Stimulated activated CD4-positive, alpha-beta T cell treated with anti-CD3 and anti-CD28 coated beads, Interleukin-1b, Interleukin-23, amount 100 ng/mL, for 48 hours (primary cell): ENCODE measurements around the gene ZNF320.
"Not testable (repeated sequence)": the region's sequence is repeated elsewhere in the genome, so short reads cannot be mapped to it uniquely, and the experiment has no call there.

Source experiments
- DNase-seq: peaks from one replicate; pipeline ENCODE4 v3.0.0-alpha.2; 2020

The ZNF320 gene

GRCh38 chr19:52897138-52897935, at the start of gene ZNF320:
Gene ZNF320, minus strand, starts transcription at chr19:52897635. Its CDS starts 7,380 bp downstream, at chr19:52890255.
- DNase-seq: peak; percentile 92

DNA sequence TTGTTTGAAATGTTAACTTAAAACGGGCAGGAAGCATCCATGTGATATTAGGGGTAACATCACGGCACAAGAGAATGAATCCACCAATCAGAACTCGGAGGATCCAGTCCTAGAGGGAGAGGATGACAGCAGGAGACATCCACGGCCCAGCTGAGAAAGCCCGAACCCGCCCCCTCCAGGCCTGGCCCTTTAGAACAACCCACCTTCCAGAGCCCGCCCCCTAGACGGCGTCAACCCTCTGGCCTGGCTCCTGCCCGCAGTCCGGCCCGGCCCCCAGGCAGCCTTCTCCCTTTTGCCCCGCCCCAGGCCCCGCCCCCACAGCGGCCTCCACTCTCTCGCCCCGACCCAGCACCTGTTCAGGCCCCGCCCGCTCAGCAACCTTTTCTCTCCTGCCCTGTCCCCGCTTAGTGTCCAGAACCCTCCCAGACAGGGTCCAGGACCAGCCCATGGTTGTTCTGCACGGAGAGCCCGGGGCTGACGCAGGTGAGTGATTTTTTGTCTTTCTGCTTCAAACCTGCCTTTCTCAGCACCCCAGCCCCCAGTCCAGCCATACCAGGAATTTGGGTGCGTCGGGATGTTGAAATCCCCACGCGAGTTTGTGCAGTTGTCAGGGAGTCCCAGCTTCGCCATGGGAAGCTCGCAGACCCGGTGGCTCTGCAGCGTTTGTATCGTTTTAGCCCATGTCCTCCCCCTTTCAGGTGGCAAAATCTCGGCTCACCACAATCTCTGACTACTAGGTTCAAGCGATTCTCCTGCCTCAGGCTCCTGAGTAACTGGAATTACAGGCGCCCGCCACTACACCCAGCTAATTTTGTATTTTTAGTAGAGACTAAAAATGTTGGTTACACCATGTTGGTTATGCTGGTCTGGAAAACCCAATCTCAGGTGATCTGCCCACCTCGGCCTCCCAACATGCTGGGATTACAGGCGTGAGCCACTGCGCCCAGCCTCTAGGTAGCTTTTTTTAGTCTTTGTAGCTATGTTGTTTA, 49.2 kb upstream of the ZNF320 start:
- DNase-seq: no peak

DNA sequence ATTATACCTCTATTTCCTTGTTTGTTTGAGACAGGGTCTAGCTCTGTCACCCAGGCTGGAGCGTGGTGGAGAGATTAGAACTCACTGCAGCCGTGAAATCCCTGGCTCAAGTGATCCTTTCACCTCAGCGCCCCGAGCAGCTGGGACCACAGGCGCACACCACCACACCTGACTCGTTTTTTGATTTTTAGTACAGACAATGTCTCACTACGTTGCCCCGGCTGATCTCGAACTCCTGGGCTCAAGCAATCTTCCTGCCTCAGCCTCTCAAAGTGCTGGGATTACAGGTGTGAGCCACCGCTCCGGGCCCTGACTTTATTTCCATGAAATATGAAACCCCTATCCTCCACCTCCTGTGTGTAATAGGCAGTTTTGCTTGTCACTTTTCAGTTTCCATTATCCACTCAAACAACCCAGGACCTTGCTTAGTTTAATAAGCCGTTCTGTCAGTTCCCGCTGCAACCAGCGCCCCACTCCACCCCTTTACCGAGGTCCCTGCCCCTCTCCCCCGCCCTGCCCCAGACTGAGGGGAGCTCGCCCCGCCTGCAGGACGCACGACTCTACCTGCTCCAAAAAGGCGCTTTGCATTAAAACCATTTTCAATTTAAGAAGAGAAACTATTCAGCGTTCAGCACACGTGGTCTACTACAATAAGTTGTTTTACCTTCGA, 48.4 kb upstream of the ZNF320 start:
- no peak for DNase-seq

GRCh38 chr19:52944703-52945493, 47.5 kb upstream of the ZNF320 start:
- not testable (repeated sequence) for DNase-seq

- no peak for DNase-seq
Observed at GRCh38 chr19:52943884-52944643, 46.6 kb upstream of the ZNF320 start.

DNA sequence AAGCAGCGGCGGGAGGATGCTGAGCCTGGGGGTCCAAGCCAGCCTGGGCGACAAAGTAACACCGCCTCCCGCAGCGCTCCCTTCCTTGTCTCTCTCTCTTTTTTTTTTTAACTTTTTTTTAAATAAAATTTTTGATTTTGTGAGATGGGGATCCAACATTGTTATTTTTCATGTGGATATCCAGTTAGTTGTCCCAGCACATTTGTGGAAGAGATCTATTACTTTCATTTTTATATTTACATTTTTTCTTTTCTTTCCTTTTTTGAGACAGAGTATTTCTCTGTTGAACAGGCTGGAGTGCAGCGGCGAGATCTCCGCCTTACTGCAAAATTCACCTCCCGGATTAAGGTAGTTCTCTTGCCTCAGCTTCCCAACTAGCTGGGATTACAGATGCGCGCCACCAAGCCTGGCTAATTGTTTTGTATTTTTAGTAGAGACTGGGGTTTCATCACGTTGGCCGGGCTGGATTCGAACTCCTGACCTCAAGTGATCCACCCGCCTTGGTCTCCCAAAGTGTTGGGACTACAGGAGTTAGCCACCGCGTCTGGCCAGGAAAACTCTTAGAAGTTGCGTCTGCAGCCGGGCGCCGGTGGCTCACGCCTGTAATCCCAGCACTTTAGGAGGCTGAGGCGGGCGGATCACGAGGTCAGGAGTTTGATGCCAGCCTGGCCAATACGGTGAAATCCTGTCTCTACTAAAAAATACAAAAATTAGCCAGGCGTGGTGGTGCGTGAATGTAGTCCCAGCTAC, 45.9 kb upstream of the ZNF320 start:
- DNase-seq: no peak

DNA sequence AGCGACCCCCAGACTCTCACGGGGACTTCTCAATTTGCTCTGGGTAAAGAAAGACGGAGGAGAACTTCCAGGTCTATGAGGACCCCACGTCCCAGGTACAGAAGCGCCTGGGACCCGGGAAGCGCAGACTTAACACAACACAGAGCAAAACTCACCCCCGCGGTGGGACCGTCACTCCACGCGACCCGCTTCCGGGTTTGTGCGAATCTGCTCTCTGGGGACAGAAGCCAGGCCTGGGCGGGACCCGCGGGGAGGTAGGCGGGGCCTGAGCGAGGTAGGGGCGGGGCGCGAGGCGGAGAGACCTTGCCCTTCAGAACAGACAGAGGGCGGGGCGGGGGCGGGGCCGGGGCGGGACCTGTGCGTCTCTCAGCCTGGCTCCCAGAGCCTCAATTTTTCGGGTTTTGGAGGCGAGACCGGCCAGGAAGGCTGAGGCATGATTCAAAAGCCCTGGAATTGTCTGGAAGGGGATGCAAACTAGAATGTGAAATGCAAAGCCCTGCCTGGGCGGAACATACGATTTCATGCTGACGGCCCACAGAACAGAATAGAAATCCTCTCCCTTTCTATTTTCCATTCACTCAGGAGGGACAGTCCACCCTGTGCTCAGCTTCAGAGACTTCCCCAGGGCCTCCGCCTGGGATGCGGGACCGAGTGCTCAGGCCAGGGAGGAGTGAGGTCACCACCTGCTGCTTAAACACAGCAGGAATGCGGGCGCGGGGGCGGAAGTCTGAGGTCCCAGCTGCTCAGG, 45.1 kb upstream of the ZNF320 start:
- peak; percentile 93 for DNase-seq

DNA sequence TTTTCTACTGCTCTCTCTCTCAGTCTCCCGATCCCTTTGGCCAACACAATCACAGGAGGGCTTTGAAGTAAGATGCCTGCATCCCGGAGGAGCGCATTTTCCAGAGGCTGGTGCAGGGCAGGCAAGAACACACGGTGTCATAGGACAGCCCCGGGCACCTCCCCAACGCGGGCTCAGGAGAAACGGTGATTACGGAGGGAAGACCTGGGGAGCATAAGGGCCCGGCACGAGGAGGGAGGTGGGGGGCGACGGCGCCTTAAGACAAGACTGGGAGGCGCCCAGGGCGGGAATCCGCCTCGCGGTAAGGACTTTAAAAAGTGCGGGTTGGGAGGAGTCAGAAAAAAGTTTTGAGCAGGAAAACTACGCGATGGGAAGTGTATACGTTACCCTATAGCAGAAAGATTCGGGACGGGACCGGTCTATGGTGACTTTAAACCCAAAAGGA, 44.5 kb upstream of the ZNF320 start:
- DNase-seq: no peak

DNA sequence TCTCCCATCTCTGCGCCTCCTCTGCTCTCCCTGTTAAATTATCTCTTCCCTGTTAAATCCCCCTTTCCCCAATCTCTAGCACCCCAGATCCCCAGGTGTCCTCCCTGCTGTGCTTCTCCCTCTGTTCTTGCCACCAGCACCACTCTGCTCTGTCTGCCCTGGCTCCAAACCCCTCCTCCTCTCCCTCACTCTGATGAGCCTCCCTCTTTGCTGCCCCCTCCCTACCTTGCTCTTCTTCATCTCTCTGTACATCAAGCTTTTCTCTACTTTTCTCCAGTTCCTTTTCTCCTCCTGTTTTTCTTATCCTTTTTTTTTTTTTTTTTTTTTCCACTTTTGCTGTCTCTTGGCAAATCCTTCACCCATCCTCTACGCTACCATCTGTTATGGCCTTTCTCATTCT, 44.1 kb upstream of the ZNF320 start:
- not testable (repeated sequence) for DNase-seq

DNA sequence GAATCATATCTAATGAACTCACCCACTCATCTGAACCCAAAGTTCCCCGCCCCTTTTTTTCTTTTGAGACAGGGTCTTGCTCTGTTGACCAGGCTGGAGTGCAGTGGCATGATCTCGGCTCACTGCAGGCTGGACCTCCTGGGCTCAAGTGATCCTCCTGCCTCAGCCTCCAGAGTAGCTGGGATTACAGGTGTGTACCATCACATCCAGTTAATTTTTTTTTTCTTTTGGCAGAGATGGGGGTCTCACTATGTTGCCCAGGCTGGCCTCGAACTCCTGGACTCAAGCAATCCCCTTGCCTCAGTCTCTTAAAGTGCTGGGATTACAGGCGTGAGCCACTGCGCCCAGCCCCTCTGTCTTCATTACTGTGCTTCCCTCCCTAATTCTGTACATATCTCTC, 43.5 kb upstream of the ZNF320 start:
- DNase-seq: not testable (repeated sequence)

DNA sequence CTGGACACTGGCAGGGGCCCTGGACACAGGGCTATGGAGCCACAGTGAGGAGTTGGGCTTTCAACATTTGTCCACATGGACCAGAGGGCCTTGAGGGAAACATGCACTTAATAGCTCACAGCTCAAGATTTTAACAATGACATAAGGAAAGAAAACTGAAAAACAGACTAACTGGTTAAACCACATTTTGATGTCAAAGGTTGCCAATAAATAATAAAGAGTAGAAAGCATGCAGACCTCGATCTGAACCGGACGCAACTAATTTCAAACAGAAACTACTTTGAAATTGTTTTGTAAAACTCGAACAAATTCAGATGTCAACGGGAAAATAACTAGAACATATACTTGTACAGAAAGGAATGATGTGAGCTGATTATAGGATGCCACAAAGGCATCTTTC, 41.3 kb upstream of the ZNF320 start:
- DNase-seq: no peak

- no peak for DNase-seq
Observed at GRCh38 chr19:52936954-52937325, 39.5 kb upstream of the ZNF320 start.

- DNase-seq: no peak
Observed at GRCh38 chr19:52936151-52936953, 38.9 kb upstream of the ZNF320 start.

DNA sequence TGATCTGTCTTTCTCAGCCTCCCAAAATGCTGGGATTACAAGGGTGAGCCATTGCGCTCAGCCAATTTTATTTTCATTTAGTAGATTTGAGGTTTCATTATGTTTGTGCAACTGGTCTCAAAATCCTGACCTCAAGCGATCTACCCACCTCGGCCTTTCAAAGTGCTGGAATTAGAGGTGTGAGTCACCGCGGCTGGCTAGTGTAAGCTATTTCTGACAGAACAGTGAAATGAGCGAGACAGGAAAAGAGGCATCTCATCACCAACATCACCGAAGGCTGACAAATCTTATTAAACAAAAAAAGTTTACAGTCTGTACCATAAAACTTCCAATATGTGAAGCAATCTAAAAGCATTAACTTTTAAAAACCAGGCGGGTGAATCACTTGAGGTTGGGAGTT, 38.0 kb upstream of the ZNF320 start:
- no peak for DNase-seq

GRCh38 chr19:52924641-52925040, 27.2 kb upstream of the ZNF320 start:
- not testable (repeated sequence) for DNase-seq

GRCh38 chr19:52923778-52924593, 26.6 kb upstream of the ZNF320 start:
- DNase-seq: no peak

DNA sequence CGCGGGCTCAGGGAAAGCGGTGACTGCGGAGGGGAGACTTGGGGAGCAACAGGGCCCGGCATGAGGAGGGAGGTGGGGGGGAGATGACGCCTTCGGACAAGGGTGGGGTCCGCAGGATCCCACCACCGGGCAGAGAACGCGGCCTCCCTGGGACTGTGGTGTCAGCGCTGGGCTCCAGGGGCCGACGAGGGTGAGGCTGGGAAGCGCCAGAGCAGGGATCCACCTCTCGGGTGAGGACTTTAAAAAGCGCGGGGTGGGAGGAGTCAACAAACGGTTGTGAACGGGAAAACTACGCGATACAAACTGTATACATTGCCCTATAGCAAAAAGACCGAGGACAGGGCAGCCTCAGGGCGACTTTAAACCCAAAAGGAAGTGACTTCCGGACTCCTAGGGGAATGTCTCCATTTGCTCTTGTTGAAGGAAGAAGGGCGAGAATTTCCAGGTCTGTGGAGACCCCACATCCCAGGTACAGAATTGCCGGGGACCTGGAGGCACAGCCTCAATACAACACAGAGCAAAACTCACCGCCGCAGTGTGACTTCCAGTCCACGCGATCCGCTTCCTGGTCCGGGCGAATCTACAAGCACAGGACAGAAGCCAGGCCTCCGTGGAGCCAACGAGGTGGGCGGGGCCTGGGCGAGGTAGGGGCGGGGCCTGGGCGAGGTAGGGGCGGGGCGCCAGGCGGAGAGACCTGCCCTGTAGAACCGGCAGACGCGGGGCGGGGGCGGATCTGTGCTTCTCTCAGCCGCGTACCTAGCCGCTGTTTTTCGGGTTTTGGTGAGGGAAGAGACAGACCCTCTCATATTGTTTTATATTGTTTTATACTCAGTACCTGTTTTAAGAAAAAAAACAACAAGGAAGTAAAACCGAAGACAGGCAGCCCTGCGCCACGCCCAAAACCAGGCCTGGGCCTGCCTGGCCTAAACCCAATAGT, 25.7 kb upstream of the ZNF320 start, which contains the start of gene ZNF888:
Gene ZNF888, minus strand, starts transcription at position 588 of the 937 bp plus-strand sequence. CDS start 5,555 bp downstream, outside the sequence.
- DNase-seq: peak; percentile 81
